ENCODE results near the gene MCF2L2.

MCF2L2 gene

GRCh38 chr3:183298701-183299153, 129.7 kb downstream of the MCF2L2 start:
- POLR2A ChIA-PET = interaction anchor here (0.6 to 0.9 kb wide), 2 partner anchors 12 to 152 kb away, joined by 3 read pairs; no protein-coding TSS in a partner anchor
- peak overlapping the region; percentile 32 for H3K4me3 ChIP-seq (ENCODE audit: low read depth, low read length)
- DNase-seq (ENCODE audit: low read depth, low spot score) = peak; percentile 73
- TF ChIP-seq CTCF (IDR thresholded peaks at IDR 0.05; ENCODE audit: insufficient read depth, low read length, missing control alignments) = no peak
- CTCF ChIA-PET = no interaction called here

- CTCF ChIA-PET = no interaction called here
- POLR2A ChIA-PET = no interaction called here
- TF ChIP-seq CTCF (IDR thresholded peaks at IDR 0.05; ENCODE audit: insufficient read depth, low read length, missing control alignments) = no peak
- DNase-seq (ENCODE audit: low read depth, low spot score) = no peak
- no peak overlapping the region for H3K4me3 ChIP-seq (ENCODE audit: low read depth, low read length)
These were observed 131.5 kb downstream of the MCF2L2 start for GRCh38 chr3:183296944-183297343.

DNA sequence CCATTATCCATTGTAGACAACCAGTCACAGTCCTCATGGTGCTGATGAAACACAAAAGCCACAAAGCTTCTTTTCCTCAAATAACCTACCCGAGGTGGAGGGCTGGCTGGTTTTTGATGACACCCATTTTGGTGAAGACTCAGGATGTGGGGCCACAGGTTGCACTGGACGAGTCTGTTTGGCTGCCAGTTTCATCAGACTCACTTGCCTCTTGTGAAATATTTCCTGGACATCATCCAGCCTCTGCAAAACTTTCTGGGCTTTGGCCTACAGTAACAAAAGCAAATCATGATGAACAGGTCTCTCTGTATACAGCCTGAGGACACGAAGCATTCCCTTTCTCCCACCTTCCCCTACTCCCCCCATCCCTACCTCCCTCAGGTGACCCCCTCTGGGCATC, 133.2 kb downstream of the MCF2L2 start:
- DNase-seq (ENCODE audit: low read depth, low spot score) = no peak
- no peak overlapping the region for H3K4me3 ChIP-seq (ENCODE audit: low read depth, low read length)
- POLR2A ChIA-PET = no interaction called here
- CTCF ChIA-PET = no interaction called here
- no peak for TF ChIP-seq CTCF (IDR thresholded peaks at IDR 0.05; ENCODE audit: insufficient read depth, low read length, missing control alignments)

- POLR2A ChIA-PET = no interaction called here
- TF ChIP-seq CTCF (IDR thresholded peaks at IDR 0.05; ENCODE audit: insufficient read depth, low read length, missing control alignments) = no peak
- CTCF ChIA-PET = no interaction called here
These were observed 134.5 kb downstream of the MCF2L2 start for GRCh38 chr3:183293966-183294365.

DNA sequence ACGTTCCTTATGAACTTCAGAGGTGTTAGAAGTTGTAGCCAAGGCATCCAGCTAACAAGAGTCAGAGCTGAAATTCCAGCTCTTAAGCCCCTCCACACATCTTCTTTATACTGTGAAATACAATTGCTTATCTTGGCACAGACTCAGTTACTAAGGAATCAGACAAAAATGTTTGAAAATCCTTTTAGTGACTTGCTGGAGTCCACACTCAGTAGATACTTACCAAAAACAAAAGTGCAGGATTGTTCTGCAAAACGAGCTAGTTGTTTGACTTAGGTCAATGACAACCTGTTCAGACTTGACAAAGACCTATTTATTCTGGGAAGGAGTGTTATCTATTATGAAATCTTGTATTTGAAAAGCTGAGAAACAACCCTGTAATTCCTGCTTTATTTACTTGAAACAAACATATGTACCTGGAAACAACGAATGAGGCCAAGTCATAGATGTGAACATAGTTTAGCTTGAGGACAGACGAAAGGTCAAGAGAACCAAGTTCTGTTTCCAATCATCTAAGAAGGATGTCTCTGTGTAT, 136.9 kb downstream of the MCF2L2 start:
- no peak for DNase-seq (ENCODE audit: low read depth, low spot score)
- TF ChIP-seq CTCF (IDR thresholded peaks at IDR 0.05; ENCODE audit: insufficient read depth, low read length, missing control alignments) = no peak
- no peak overlapping the region for H3K4me3 ChIP-seq (ENCODE audit: low read depth, low read length)
- ChIA-PET POLR2A (no interaction called here), CTCF (interaction anchor here (1.4 kb wide), 1 partner anchor 38 kb away, joined by 4 read pairs; the partner anchor contains the start of gene B3GNT5)

More at GRCh38 chr3:183293966-183294365, 134.5 kb downstream of the MCF2L2 start:
- H3K4me3 ChIP-seq (ENCODE audit: low read depth, low read length) = no peak overlapping the region
- no peak for DNase-seq (ENCODE audit: low read depth, low spot score)

DNA sequence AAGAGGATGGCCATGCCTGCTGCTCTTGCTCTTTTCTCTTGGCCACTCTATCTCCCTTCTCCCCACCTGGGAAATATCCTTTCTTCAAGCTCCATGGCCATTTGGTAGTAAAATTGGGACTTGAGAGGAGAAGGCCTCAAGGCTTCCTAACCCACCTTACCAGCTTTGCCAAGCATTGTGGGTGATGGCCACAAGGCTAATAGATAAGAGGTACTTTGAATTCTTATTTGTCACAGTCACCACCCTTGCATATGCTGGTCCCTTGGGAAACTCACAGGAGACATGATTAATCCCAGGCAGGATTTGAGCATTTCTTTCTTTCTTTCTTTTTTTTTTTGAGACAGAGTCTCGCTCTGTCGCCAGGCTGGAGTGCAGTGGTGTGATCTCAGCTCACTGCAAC, 138.2 kb downstream of the MCF2L2 start:
- no peak for DNase-seq (ENCODE audit: low read depth, low spot score)
- POLR2A ChIA-PET = no interaction called here
- CTCF ChIA-PET = interaction anchor here (1.4 kb wide), 1 partner anchor 37 kb away, joined by 4 read pairs; the partner anchor contains the start of gene B3GNT5
- no peak overlapping the region for H3K4me3 ChIP-seq (ENCODE audit: low read depth, low read length)
- no peak for TF ChIP-seq CTCF (IDR thresholded peaks at IDR 0.05; ENCODE audit: insufficient read depth, low read length, missing control alignments)
